ENCODE results near the gene CXorf38. TPM values are rescaled to one million over a fixed set of nuclear protein-coding genes. Genes with fewer than 3 reads are reported as not detected.
A peak's percentile ranks its signal among the peaks of the same experiment; 100 is the strongest.

The CXorf38 gene
- total and polyA plus RNA-seq, 9 of the 15 experiments (the other 6 are each of a cell fraction or from before 2014, with no cell fraction given) = 1.2 to 12.8 (median 8.4) TPM

GRCh38 chrX:40580537-40581335 lies 66.6 kb downstream of the CXorf38 start, which contains the start of gene ATP6AP2 (continued):
- no peak for TF ChIP-seq GATAD2B (IDR thresholded peaks at IDR 0.05; ENCODE audit: borderline replicate concordance)
- TF ChIP-seq ZNF449 (CRISPR knock-in tag; IDR thresholded peaks at IDR 0.05) = no peak
- no peak for TF ChIP-seq ZNF609 (CRISPR knock-in tag; IDR thresholded peaks at IDR 0.05; ENCODE audit: borderline replicate concordance)
- TF ChIP-seq CREB3 (tag; conservative IDR thresholded peaks at IDR 0.05; ENCODE audit: low read depth) = no peak
- TF ChIP-seq CBFA2T3 (IDR thresholded peaks at IDR 0.05) = no peak
- TF ChIP-seq POLR3A (IDR thresholded peaks at IDR 0.05; ENCODE audit: borderline replicate concordance, extremely low read depth, insufficient read depth, insufficient read length) = no peak
- no peak for TF ChIP-seq ADNP (tag; IDR thresholded peaks at IDR 0.05)
- no peak for TF ChIP-seq ZNF253 (CRISPR knock-in tag; conservative IDR thresholded peaks at IDR 0.05)
- TF ChIP-seq ZNF512 (tag; IDR thresholded peaks at IDR 0.05) = no peak
- TF ChIP-seq ZBTB12 (CRISPR knock-in tag; IDR thresholded peaks at IDR 0.05) = peak; percentile 72
- TF ChIP-seq ZNF717 (CRISPR knock-in tag; IDR thresholded peaks at IDR 0.05) = no peak
- TF ChIP-seq ARHGAP35 (IDR thresholded peaks at IDR 0.05; ENCODE audit: partially characterized antibody) = no peak
- TF ChIP-seq EWSR1 (IDR thresholded peaks at IDR 0.05; ENCODE audit: borderline replicate concordance, low read depth, partially characterized antibody) = no peak
- peak; percentile 94 for TF ChIP-seq HNRNPLL (IDR thresholded peaks at IDR 0.05; ENCODE audit: low read depth, low read length, poor library complexity, severe bottlenecking)
- TF ChIP-seq ZNF274 (IDR thresholded peaks at IDR 0.05; ENCODE audit: borderline replicate concordance, low read depth, low read length) = no peak
- TF ChIP-seq NFXL1 (CRISPR knock-in tag; IDR thresholded peaks at IDR 0.05) = no peak
- peak; percentile 45; the same call in 1 of the 2 replicates for TF ChIP-seq SIN3B (IDR thresholded peaks at IDR 0.05; ENCODE audit: low read depth)
- TF ChIP-seq POLR2A (conservative IDR thresholded peaks at IDR 0.05) = peak; percentile 78

Data from K562 (cell line).